Renal cortex interstitium (tissue), 11 donors: ENCODE results near the gene MAMLD1. TPM values are rescaled to one million over a fixed set of nuclear protein-coding genes. Genes with fewer than 3 reads are reported as not detected.

Experiments
- DNase-seq, 11 donors: peaks; one replicate each; pipeline ENCODE4 v3.0.0-alpha.2; 2013; ENCODE audit warnings: low read depth in 9 of 11, low spot score in 4 of 11; ENCODE audit errors: extremely low read depth in 1 of 11
- polyA plus RNA-seq, 3 donors: library from polyadenylated mRNA; unstranded; fragments of 120-200 nt; gene quantifications; one replicate each; pipeline ENCODE4 v1.2.1, GENCODE V29; 2013; ENCODE audit not compliant: insufficient read length in 3 of 3

Gene MAMLD1
- polyA plus RNA-seq, 3 donors: 6.3 to 7.9 (median 6.8) TPM

DNA sequence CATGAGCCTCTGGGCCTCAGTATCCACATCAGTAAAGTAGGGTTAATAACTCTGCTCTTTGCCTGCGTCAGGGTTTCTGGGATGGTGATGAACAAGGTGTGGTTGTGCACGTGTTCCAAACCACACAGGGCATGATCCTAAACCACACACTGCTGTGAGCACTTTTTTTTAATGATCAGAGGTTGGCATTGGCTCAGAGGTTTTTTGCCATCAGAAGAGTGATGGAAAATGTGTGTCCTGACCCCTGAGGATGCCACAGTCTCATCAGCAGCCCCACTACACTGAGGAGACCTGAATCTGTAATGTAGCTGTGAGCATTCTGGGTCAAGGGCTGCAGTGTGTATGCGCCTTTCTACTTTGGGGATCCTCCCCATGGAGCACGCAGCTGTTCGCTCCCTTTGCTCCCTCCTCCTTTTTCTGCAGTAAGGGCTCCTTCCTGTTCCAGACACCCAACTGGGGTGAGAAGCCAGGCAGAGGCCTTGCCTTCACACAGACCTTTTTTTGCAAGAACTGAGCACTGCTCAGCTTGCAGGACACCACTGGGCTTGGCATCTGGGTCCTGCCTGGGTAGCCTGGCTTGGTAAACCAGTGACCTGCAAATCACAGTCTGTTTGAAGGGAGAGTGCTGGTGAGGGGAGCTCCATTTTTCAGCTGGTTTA lies 87.5 kb downstream of the MAMLD1 start:
- DNase-seq: no peak

DNA sequence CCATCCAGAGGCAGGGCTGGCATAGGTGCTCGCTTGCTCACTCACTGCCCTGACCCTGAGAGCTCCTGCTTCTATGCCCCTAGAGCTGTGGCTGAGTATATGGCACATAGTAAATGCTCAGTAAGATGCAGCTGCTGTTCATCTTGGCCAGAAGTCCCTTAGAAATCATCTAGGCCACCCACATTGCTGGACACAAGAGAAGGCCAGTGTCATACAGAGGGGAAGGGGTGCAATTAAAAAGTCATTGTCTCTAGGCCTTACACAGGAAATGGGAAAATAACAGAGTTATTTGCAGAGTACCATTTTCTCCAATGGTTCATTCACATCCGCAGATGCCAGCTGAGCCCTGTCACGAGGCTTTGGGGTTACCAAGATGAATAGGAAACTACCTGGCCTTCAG lies 88.8 kb downstream of the MAMLD1 start:
- DNase-seq: no peak

DNA sequence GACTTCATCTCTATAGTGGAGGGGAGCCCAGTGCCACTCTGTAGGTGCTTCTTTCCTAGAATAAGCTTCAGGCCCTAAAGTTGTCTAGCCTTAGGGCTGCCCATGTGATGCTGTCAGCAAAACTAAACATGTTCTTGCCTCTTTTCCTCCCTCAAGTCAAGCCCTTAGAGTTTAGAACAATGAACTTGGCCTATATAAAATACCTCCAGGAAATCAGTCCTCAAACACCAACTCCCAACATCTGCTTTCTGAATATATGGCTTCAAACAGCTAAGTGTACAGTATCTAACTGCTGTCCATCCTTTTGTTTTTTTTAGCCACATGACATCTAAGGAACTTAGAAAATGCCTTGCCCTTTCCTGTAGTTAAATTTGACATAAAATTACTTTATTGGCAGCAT lies 91.0 kb downstream of the MAMLD1 start:
- no peak for DNase-seq

DNA sequence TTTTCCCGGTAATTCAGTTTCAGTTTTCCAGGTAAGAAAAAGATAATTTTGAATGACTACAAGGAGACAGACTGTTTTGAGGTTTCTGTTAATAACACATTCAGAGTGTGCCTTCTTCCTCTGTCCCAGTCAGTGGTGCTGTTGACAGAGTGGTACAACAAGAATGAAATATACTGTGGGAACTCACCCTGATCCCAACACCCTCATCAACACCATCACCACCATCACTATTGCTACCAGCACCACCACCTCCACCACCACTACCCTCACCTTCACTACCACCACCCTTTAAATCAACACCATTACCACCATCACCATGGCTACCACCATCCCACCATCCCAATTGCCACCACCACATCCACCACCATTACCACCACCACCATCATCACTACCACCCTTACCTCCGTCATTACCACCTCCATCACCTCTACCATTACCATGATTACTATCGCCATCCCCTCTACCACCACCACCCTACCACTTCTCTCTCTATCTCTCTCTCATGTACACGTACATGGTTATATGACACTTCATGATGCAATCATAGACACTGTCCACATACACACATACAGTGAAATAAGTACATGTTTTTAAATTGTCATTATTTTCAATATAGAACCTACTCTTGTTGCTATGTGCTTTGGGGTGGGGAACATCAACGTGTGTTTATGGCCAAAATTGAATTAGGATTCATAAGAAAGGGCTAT lies 91.5 kb downstream of the MAMLD1 start:
- DNase-seq: no peak

DNA sequence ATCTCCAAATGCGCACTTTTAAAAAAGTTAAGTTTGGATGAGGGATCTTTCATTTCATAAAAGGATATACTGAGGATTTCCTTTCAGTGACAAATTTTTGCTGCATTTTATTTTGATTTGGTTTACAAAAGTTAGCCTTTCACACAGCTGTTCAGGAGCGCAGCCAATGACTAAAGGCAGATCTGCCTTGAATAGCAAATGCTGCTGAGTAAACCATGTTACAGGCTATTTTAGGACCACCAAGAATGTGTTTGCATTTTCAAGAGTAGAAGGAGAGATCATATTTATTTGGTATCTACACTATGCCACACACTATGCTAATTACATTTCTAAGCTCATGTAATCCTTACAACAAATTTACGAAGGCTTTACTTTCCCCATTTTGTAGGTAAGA lies 92.1 kb downstream of the MAMLD1 start:
- DNase-seq: no peak

DNA sequence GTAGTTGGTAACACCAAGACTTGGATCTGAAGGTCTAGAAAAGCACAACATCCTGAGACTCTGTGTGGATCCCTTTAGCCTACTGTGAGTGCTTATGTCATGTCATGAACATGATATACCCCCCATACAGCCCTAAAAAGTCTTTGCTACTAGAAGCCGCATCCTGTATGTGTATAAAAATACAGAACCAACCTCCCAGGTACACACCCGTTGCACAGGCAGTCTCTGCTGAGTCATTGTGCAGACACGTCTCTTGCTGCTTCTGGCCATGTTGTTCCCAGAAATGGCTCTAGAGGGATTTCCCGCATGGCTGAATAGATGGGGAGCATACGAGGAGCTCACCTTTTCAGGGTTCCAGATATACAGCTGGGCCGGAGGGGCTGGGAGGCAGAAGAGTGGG lies 93.3 kb downstream of the MAMLD1 start:
- no peak for DNase-seq

DNA sequence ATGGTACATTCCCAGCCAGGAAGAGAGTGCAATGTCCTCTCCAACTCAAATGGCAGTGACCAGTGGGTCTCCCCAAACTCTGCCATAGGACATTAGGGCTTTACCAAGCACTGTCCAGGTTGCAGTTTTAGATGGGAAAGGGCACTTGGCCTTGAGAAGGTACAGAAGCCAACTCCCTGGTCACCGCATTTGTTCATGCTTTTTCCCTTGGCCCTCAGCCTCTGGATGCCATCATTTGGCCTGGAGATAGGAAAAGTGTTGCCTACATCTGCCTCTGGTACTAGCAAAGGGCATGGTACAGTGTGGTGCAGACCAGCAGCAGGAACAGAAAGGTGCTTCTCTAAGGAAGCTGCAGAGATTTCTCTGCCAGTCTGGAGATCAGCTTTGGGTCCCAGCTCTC lies 93.8 kb downstream of the MAMLD1 start:
- no peak for DNase-seq

DNA sequence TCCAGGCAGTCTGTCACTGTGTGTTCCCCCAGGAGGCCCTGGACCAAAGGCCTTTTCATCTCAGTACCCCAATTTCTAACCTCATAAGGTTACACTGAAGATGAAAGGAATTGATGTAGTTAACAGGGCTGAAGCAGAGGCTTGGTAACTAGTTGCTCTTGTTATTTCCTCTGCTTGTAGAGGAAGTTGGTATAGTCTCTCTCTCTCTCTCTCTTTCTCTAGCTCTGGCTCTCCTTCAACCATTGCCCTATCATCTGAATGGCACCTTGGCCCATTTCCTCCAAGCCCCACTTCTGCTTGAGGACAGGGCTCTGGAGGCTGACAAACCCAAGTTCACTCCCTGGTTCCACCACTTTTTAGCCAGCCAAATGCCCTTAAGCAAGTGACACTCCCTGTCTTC lies 96.1 kb downstream of the MAMLD1 start:
- no peak for DNase-seq

DNA sequence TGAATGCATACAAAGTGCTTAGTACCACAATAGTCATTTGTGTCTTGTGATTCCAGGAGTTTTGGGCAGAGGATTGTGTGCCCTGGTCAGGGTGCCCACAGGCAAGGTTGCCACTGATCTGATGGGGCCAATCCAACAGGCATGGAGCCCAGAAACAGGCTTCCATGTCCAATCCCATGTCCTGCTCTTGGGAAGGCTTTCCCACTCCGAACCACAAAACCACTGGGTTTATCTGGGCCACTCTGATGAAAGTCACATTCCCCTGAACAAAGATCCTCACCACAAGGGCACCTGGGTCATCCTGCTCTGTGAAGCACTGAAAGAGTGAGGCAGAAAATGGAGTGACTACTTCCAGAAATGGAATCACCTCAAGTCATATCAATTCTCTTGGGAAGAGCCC lies 96.9 kb downstream of the MAMLD1 start:
- DNase-seq: no peak

DNA sequence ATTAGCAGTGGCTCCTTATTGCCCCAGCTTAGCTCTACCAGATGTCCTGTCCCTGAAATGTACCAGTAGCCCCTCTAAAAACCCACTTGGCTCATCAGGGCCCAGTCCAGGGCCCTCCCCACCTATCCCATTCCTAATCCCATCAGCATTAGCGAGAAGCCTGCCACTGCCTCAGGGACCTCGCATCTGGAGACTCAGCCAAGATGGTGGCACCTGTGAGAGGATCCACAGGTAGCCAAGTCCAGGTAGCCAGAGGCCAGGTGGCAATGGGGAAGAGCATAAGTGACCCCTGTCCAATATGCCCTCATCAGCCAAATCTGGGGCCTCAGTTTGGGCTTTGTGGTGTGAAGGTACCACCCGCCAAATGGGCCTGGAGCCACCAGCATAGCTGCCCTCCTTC lies 97.7 kb downstream of the MAMLD1 start:
- no peak for DNase-seq

DNA sequence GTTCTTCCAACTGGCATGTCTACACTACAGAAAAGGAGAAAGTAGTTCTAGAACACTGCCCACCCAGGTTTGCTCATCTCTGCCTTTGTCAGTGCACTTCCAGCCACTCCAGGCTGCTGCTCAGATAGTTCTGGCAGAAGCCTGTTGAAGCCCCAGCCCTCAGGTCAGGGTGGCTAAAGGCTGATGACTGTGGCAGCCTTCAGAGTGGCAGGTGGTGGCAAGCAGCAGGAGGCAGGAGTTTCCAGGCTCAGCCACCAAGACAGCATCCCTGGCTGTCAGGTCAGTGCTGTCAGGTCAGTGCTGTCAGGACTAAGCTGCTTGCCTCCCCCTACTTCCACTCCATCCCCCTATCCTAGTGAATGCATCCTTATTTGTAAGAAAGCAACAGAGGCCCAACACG lies 100.4 kb downstream of the MAMLD1 start:
- no peak for DNase-seq

DNA sequence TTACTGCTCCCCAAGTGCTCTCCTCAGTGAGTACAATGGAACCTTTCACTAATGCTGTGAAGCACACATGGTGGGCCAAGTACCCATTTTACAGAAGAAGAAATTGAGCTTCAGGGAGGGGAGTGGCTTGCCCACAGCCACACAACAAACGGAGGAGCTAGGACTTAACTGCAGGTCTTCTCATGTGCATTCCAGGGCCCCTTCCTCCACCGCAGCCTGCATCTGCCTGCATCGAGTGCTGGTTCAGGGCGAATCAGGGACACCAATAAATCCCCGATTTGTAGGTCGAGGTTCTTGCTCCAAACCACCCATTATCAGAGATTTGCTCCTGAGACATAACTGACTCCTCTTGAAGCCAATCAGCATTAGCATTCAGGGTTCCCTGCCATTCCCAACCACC lies 100.9 kb downstream of the MAMLD1 start:
- no peak for DNase-seq

DNA sequence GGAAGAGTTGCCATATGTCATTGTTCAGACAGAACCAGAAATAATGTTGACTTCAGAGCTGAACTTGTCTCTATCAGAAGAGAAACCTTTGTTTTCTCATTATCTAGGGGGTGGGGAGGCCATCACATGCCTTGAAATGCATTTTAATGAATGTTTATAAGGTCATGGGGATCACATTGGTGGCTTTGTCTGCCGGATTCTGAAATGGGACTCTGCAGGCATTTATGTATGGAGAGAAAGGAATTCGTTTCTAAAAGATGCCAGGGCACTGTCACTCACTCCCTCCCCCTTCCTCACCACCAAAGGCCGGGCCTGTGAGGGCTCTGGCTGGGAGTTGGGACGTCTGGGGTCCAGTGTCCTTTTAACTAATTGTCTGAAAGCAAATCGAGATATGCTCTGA lies 102.2 kb downstream of the MAMLD1 start:
- DNase-seq: no peak

DNA sequence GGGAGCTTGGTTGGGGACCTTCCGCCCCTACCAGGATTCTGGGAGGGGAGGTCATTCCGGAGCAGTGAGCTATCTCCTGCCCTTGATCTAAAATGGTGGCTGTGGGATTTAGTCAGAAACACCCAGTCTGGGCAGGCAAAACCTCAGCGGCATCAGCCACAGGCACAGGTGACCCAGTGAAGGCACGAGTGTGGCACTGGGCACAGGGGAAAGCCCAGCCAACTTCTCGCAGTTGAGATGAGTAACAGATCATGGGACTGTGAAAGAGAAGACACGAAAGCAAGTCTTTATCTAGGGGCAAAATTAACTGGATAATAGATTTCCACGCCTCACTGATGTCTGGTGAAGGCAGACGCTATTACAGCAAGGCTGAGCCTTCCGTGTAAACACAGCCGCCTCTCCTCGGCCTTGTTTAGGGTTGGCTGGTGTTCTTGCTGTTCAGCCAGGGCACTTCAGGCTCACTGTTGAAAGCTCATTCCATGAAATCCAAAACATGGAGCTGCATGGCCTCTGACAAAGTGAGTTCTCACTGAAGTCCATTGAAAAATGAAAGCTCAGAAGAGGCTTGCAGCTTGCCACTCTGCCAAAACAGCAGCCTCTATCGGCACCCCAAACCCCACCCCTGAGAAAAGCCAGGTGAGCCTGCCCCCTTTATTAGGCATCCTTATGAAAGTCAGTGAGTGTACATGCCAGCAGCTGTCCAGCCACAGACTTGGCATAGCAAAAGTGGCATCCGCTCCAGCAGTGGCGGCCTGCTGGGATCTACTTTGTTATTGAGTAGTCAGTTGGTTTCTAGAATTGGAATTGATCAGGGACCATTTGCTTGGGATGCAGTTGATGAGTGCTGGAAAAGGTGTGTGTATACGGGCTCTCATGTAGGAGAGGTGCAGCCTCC lies 103.0 kb downstream of the MAMLD1 start:
- DNase-seq: no peak

DNA sequence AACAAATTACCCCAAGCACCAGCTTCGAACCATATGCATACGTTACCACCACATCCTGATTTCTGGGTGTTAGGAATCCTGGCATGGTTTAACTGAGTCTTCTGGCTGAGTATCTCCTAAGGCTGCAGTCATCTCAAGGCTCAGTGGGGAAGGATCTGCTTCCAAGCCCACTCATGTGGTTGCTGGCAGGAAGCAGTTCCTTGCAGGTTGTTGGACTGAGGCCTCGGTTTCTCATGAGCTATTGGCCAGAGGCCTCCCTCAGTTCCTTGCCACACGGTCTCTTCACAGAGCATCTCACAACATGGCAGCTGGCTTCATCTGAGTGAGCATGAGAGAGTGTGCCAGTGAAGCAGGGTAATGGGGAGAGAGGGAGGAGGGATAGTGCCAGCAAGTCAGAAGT lies 109.2 kb downstream of the MAMLD1 start:
- no peak for DNase-seq

DNA sequence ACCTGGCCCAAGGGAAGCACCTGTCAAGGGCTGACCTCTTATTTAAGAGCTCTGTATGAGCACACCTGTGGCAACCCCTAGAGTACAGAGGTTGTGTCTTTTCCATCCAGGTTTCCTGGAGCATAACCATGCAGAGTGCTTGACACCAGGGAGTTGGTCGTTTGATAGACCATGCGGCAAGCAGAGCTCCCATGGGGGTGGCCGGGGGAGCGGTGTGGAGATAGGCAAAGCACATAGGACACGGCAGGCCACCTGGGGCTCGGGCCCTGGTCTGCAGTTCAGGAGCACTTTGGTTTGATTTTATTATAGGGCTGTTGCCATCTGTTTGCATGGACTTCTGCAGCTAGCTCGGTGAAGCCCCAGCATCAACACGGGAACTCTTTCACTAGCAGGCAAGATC lies 110.3 kb downstream of the MAMLD1 start:
- DNase-seq: no peak

DNA sequence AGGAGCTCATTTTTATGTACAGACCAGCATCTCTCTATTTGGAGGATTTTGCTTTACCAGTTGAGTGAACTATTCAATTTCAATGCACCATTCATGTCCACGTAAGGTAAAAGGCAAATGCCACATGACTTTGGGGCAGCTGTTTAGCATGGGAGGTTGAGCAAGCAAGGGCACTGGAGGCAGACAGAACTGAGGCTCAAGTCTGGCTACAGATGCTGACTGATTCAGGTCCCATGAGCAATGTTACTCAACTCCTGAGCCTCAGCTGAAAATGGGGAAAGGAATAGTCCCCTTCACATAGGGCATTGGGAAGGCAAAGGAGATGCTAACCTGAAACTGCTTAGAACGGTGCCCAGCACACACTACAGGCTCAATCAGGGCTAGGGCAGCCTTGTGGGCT lies 112.3 kb downstream of the MAMLD1 start:
- no peak for DNase-seq

DNA sequence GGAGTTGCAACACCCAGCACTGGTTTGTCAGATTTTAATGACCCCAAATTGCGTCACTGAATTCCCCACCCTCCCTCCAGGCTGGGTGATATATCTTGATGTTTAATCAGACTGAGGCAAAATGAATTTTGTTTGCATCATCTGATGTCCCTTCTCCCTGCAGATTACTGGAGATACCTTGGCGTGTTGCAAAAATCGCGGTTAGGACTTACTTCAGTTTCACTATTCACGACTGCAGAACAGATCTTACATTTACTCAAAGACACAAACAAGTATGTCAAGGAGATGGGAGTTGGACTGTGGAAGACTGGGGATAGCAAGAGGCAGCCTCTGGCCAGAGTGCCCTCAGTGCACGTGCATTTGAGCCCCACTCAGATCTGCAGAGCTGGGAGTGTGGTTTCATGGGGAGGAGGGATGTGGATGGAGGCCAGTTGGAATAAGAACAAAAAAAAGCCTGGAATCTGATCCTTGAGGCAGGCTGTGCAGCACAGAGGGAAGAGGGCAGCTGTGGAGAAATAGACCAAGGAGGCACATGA lies 113.1 kb downstream of the MAMLD1 start:
- DNase-seq: no peak

DNA sequence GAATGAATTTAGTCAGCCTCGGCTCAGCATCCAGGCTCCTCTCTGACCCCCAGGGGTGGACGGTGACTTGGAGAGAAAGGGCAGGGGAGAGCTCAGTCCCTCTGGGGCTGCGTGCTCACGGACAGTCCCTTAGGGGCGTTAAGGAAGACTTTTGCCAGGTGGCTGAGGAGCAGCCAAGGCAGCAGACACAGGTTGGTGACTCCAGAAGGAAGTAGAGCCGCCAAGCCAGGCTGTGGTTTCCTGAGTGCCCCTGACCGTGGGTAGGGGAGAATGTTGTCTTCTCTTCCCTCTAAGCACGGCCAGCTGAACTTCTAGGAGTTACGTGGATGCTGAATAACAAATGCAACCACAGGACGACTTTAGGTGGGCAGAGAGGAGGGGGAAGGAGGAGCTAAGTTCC lies 114.3 kb downstream of the MAMLD1 start:
- DNase-seq: no peak
